SK-N-SH (cell line): ENCODE measurements around the gene RPAP3.

Source experiments
- EZH2phosphoT487 ChIP-seq: fragments of 200-600 bp; sonication (generic); IDR thresholded peaks from 2 replicates; pipeline ENCODE4 v1.6.1; 2017; ENCODE audit warnings: low read depth, mixed run types, mild to moderate bottlenecking, antibody characterized with exemption, moderate library complexity, borderline replicate concordance
- SIN3A ChIP-seq: IDR thresholded peaks from 2 replicates; pipeline ENCODE4 v1.6.1; 2012; ENCODE audit warnings: low read depth, mild to moderate bottlenecking, low read length, moderate library complexity, borderline replicate concordance
- SMC3 ChIP-seq: IDR thresholded peaks from 2 replicates; pipeline ENCODE4 v1.6.1; 2012; ENCODE audit warnings: low read depth, low read length, improper control_type of control experiment
- TF ChIP-seq, protein P1 (sequence below): fragments of 200-600 bp; sonication (generic); IDR thresholded peaks from 2 replicates; pipeline ENCODE4 v1.6.1; 2017; ENCODE audit warnings: antibody characterized with exemption, mild to moderate bottlenecking, moderate library complexity

GRCh38 chr12:47722136-47722834 is 16.5 kb upstream of the RPAP3 start:
- TF ChIP-seq, protein P1, sequence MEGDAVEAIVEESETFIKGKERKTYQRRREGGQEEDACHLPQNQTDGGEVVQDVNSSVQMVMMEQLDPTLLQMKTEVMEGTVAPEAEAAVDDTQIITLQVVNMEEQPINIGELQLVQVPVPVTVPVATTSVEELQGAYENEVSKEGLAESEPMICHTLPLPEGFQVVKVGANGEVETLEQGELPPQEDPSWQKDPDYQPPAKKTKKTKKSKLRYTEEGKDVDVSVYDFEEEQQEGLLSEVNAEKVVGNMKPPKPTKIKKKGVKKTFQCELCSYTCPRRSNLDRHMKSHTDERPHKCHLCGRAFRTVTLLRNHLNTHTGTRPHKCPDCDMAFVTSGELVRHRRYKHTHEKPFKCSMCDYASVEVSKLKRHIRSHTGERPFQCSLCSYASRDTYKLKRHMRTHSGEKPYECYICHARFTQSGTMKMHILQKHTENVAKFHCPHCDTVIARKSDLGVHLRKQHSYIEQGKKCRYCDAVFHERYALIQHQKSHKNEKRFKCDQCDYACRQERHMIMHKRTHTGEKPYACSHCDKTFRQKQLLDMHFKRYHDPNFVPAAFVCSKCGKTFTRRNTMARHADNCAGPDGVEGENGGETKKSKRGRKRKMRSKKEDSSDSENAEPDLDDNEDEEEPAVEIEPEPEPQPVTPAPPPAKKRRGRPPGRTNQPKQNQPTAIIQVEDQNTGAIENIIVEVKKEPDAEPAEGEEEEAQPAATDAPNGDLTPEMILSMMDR, result no peak
- no peak for TF ChIP-seq EZH2phosphoT487
- no peak for TF ChIP-seq SIN3A
- no peak for TF ChIP-seq SMC3
